Esophagus mucosa (tissue), 1 donor: ENCODE results near the gene TTR. TPM values are rescaled to one million over a fixed set of nuclear protein-coding genes. Genes with fewer than 3 reads are reported as not detected.

Source experiments
- ATAC-seq: fragments of 200-7000 bp; cut with Tn5 transposase; one replicate; pipeline ENCODE4 v1.9.1; 2020
- total RNA-seq: library from RNA; stranded (reverse); gene quantifications from one replicate; pipeline ENCODE4 v1.2.4, GENCODE V29; 2023
- donor health status: DM: yes; HTN: yes; CAD: no.

The TTR gene
- total RNA-seq, 1 donor from 2014 or later = 0.20 TPM

DNA sequence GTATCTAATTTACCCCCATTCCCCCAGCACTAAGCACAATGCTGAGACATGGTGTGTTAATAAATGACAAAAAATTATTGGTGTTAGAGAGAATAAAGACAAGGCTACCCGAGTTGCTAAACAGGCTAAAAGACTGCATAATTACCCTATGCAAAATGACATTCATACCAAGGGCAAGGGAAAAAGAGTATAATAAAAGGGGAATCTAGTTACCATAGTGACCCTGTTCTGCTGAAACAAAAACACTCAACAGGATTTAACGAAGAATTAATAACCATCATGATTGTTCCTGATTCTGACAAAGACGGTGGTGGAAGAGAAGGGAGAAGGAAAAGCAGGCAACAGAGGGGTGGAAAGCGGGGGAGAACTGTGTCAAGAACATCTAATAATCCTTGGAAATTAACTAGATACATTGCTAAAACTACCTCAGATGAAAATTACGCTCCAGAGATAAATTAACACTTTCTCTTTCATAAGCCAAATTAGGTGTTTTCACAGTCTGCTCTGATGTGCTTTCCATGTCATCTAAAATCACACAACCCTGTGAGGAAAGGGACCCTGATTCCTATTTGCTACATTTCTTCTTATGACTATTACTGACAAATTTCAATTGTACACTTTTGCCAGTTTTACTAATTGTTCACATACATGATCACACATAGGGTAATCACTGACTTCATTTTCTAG is 25.5 kb downstream of the TTR start:
- no peak for ATAC-seq

DNA sequence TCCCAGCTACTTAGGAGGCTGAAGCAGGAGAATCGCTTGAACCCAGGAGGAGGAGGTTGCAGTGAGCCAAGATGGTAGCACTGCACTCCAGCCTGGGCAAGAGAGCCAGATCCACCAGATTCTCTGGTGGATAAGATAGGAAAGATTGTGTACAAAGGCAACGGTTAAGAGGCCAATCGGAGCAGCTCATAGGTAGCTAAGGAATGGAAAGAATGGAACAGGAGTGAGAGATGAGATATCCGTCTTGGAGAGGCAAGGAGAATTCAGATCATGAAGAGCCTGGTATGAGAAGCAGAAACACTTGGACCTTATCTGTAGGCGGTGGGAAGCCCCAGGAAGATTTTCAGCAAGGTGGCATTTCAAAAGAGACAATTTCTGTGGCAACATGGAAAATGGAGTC is 27.1 kb downstream of the TTR start:
- ATAC-seq = no peak

DNA sequence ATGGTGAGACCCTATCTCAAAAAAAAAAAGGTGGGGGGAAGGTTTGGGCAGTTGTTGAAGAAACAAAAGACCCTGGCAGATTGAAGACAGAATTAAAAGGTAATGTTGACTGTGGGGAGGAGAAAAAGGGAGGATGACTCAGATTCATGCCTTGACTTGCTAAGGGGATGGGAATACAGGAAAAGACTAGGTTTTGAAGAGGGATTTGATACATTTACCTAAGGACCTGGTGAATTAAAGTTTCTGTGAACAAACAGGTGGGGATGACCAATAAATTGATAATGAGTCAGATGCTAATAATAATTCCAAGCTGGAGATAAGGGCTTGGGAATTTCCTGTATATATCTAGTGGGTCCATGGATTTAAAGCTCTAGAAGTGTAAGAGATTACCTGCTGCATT is 27.6 kb downstream of the TTR start:
- no peak for ATAC-seq

DNA sequence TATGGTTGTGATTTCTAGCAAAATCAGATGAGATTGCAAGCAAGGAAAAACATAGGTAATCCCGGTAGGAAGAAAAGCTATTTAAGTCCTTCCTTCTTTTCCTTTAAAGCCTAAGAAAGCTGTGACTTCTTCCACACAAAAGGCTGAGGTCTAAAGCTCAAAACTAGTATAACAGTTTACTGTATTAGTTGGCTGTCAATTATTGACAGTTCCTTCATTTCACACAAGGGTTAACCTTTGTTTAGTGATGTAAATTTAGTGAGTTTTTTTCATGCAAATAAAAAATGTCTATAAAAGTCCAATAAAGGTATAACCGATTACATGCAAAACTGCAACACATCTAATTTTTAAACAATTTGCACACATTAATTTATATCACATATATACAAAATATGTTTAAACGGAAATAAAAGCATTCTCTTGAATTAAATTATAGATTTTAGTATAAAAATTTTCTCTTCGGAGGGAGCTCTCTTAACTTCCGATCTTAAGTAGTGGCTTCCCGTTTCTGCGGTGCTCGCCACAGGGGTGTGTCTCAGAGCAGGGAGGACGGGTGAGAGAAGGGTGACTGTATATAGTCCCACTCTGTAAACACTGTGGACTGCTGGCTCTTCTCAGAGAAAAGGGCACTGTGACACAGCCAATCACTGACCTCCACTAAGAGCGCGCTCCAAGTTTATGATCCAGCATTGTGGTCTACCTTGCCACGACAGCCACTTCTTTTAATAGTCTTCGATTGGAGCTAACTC is 33.4 kb downstream of the TTR start:
- ATAC-seq = no peak

DNA sequence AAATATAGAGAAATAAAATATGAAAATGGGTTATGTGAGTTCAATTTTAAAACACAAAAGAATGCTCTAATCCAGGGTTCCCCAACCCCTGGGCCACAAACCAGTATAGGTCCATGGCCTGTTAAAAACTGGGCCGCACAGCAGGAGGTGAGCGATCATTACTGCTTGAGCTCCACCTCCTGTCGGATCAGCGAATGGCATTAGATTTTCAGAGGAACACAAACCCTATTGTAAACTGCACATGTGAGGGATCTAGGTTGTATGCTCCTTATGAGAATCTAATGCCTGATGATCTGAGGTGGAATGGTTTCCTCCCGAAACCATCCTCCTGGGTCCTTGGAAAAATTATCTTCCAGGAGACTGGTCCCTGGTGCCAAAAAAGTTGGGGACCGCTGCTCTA is 34.7 kb downstream of the TTR start:
- ATAC-seq = no peak

DNA sequence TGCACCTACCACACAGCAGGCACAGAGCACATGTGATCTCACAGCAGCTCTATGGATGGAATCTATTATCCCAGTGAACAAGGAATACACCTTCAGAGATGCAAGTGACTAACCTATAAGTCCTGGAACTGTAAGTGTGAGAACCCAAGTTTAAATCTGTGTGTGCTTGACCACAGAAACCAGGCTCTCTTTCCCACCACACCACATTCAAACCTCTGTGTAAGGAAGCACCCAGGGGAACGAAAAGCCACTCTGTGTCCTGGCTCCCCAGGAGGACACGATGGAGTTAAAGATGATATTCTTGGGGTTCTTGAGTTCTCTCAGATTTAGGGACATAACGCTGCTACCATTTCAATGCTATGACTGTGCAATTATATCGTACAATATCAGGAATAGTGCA is 38.9 kb downstream of the TTR start:
- no peak for ATAC-seq

DNA sequence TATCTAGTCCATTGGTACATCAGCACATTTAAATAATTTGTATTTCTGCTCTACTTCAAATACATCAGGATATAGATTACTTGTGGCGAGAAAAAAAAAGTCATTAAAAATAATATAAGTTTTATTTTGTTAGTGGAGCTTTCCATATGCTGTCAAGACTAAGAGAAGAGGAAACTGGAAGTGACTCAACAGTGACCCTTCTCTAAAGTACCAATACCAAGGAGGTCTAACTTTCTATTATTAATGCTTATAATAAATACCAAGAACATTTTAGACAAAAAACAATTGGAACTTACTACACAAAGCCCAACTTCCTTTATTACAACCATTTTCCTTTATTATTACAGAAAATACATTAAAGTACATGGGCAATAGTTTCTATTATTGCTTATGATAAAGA is 39.8 kb downstream of the TTR start:
- ATAC-seq = no peak

DNA sequence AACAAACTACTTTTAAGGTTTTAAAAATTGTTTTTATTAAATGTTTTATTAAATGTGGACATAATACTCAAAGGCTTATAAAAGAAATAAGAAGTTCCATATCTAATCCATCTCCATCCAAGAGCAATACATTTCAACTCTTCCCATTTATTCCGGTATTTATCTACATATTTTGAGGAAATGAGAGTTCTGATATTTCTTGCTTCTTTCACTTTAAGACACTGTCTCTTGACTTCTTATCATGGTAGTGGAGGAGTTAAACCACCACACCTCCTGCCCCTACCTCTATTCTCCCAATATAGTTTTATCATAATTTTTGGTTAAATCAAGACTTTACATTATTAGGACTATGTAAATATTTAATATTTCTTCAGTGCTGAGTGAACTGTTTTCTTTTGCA is 40.7 kb downstream of the TTR start:
- ATAC-seq = no peak

DNA sequence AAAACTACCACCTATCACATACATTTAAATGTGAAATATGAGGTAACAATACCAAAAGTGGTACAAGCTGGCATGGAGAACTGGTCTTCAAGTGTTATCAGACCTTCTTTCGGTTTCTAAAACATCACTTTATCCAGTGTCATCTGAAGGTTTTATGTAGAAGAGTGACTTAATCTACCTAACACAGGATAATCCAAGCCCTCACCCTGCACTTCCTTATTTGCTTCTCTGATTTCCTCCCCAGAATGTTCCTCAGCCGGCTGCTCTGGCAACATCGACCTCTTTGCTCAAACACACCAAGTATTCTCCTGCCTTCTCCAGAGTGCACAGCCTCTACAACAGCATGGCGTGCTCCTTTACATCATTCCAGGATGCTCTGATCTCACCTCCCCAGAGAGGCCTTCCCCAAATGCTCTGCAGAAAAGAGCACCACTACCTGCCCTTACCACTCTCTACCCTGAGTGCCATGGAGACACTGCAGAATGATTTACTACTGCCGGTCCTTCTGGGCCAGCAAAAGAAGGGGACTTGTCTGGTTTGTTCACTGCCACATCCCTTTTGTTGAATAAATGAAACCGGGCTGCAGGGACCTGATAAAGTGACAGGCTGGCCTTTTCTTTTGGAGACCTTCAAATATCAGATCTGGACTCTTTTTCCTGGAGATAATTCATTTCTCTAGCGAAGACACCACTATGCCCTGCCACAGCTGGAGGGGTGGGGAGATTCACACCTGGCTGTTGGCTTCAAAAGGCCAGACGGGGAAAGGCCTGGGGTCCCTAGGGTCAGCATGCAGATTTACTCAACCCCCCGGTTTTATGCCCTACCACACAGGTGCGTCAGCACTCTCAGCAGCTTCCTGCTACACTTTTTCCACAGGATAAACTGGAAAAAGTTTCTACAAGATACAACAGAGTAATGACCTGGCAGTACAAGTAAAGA is 42.0 kb downstream of the TTR start:
- ATAC-seq = no peak

DNA sequence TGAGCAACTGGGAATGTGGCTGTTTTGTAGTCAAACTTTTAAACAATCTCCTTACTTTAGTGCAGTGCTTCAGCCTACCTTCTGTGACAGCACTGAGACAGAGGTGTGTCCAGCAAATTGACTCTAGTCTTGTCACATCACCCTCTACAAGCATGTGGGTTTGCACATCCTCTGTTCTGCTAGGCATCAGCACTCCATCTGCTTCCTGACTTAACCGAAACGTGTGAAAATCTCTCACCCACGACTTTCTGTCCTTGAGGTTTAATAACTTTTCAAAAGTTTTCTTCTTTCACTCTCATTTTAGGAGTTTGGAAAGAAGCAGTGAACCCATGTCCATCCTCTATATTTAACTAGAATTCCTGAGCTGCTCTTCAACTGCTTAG is 42.6 kb downstream of the TTR start:
- ATAC-seq = no peak

DNA sequence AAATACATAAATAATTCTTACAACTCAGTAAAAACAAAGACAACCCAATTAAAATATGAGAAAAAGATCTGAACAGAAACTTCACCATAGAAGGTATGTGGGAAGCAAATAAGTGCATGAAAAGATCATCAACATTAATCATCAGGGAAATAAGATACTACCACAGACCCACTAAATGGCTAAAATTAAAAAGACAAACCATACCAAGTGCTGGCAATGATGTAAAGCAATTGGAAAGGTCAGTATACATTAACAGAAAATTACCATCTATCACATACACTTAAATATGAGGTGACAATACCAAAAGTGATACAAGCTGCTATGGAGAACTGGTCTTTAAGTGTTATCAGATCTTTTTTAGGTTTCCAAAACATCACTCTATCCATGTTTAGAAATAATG is 44.7 kb downstream of the TTR start:
- ATAC-seq = no peak

DNA sequence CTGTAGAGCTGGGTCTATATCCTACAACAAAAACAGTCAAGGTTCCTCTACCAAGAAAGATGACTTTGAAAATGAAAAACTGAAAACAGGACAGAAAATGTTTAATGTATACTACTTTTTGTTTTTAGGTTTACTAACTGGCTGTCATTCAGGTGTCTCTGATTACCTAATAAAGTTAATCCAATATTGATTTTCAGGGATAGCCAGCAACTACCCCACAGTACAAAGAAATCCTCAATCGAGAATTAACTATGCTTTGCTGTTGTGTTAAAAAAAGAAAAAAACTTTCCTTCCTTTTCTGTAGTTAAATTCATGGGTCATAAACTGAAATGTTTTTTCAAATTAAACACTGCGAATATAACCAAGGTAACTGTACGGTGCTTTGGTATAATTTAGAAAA is 45.8 kb downstream of the TTR start:
- no peak for ATAC-seq

DNA sequence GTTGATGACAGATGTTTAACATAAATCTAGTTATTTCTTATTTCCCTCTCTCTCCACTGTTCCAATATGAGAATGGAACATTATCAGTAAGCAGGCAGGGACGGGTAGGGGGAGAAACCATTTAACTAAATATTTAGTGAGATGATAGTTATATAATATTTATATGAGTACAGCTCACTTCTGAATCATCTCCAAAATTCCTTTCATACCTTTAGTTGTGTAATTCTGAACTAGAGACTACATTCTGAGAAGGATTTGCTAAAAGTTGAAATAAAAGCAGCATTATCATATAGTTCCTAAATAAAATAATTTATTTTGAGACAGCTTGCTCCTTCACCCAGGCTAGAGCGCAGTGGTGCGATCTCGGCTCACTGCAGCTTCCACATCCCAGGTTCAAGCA is 51.3 kb downstream of the TTR start:
- no peak for ATAC-seq

DNA sequence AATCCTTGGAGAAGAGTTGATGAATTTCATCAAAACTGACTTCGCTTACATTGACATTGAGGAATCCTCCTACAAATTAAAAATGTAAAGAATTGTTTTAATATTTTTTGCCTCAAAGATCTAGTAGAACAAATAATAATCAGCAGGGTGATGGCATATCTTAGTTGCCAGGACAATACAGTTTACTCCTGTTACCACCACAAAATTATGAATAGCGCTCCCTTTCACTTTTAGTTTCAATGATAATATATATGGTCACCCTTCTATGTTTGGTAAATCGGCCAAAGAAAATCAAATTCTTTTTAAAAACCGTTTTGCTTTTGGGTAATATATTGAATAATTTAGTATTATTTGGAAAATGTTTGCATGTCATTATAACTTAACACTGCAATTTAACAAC is 53.7 kb downstream of the TTR start:
- no peak for ATAC-seq

DNA sequence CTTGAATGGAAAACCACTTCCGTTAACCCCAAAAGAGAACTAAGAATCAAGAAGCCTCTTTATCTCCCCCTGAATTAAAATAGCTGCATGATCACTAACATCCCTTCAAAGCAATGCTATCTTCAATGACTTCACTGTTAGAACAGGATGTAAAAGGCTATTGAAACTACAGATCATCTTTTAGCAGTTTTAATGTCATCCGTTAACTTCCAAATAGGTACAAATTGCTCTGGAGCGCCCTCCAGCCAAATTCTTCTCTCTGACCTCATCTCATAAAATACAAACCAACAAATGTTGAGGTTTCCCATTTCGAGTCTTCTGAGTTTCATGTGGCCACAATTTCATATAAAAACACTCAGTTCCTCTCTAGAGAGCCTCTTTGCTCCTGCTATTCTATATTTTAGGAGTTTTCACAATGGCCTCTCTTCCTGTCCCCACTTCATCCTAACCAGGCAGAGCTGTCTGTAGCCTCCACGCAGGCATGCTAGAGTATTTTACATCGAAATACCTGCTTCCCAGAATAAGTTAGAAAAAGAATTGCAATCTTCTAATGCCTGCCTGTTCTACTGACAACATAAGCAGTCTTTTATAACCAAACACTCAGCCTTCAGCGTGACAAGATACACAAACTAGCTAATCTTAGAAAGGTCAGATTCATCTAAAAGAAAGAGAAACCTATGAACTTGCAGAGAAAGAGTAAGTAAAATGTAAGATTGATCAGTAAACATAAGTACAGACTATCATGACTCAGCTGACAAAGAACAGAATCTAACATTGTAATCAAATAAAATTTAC is 54.9 kb downstream of the TTR start:
- no peak for ATAC-seq

DNA sequence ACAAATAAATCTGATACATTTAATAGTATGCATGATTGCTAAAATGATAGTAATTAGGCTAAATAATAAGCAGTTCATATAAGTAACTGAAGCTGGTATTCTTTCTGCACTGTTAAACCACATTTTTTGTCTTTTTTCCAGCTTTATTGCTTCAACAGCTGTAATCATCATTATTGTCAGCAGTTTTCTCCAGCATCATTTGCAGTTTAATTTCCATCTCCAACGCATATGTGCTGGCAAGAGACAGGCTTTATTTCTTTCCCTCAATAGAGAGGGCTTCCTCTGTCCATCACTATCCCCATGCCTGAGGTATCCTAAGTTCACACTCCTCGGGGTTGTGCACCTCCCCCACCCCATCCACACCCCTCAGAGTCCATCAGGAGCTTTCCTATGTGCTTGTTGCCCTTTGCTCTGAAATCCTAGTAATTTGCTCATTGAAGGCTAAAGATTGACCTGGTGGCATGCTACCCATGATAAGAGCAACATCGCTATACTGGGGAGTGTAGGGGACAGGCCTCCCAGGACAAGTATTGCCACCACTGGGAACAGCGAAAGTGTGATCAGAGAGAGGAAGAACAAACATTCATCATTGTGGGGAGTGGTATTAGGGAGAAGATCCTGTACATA is 55.6 kb downstream of the TTR start:
- no peak for ATAC-seq

Other genes starting within 250 kb of the TTR start
- gene DSG4, start 215.1 kb upstream of the TTR start, total RNA-seq = not detected
- 775 TPM for gene DSG3, start 144.1 kb upstream of the TTR start, total RNA-seq
- gene DSG2, start 93.7 kb upstream of the TTR start, total RNA-seq = 22.4 TPM
- gene B4GALT6, start 92.7 kb downstream of the TTR start, total RNA-seq = 2.9 TPM
- gene SLC25A52, start 169.0 kb downstream of the TTR start, total RNA-seq = not detected